Measurements from ENCODE around the gene SLC34A1.
A peak's percentile ranks its signal among the peaks of the same experiment; 100 is the strongest.

The SLC34A1 gene

DNA sequence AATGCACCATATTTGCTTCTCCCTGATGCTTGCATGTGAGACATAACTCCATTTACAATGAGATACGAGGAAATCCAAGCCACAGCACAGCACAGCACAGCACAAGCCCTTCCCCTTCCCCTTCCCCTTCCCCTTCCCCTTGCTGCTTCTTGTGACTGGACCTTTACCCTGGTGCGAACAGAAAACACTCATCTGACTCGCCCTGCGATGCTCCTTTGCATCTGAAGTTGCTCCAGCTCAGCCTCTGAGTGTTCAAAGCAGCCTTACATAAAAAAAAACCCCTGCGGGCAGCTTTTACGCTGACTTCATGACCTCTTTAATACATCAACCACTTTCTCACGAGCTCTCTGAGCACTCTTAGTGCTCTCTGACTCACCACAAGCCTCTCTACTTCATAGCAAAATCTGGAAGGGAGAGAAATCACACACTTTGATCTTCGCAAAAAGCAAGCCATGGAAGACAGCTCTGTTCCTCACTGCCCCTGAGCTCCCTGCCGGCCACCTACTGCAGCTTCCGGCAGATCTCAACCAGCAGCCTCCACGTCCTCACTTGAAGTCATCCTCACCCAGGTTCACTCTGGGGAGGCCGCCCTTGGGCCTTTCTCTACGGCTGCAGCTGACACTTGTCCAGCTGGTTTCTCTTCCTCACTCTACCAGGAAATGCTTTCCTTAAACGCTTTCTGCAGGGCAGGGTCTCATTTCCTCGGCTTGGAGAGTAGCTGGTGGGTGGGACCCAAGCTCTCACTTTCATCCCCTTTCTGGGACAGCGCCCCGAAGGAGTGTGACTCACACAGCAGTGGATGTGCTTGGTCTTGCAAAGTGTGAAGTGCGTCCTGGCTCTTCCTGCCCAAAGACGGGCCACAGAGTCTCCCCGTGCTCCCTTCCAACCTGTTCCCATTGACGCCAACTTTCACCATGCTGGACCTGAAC, 5.3 kb downstream of the SLC34A1 start:
- DNase-seq = no peak

DNA sequence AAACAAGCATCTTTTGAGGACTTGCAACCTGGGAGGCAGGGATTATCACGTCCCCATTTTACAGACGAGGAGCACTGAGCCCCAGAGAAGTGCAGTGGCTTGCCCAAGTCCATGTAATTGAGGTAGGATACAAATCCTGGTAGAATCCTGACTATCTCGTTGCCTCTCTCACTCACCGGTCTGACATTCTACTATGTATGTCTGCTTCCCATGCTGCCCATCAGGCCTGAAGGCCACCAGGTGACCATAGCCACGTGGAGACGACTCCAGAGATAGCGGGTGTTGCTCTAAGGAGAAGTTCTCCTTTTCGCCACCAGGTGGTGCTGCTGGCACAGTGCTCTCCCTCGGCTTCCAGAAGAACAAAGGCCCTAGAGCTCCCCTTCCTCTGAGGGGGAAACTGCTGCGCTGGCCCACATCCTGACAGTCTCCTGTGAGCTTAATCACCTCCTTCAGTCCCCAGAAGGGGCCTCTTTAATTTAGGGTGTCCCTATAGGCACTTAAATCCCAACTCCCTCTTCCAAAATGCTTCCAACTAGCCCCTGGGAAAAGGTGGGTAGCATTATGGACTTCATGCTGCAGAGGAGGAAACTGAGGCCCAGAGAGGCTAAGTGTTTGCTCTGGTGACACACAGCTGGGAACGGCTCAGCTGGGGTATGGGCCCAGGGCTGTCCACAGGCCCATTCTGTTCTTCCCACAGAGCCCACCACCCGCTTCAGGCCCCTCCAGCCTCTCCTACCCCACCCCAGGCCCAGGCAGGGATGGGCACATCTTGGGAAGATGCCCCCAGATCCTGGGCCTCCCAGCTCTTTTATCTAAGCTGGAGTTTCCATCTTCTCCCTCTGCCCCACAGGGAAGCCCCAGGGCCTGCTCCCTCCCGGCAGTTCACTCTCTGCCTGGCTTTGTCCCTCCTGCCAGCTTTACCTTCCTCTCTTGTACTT, 6.4 kb downstream of the SLC34A1 start:
- DNase-seq = peak; percentile 70

DNA sequence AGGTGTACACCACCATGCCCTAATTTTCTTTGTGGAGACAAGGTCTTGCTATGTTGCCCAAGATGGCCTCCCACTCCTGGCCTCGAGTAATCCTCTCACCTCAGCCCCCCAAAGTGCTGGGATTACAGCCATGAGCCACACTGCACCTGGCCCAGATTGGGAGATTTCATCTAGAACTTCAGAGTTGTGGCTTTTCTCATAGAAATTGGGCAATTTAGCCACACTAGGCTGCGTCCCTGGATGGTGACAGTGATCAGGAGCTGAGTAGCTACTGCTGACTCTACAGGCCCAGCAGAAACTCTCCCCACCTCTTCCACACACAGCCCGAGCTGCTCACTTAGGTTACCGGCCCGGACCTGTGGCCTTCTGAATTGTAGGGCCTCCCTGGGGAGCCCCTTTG, 8.5 kb downstream of the SLC34A1 start:
- DNase-seq = no peak

DNA sequence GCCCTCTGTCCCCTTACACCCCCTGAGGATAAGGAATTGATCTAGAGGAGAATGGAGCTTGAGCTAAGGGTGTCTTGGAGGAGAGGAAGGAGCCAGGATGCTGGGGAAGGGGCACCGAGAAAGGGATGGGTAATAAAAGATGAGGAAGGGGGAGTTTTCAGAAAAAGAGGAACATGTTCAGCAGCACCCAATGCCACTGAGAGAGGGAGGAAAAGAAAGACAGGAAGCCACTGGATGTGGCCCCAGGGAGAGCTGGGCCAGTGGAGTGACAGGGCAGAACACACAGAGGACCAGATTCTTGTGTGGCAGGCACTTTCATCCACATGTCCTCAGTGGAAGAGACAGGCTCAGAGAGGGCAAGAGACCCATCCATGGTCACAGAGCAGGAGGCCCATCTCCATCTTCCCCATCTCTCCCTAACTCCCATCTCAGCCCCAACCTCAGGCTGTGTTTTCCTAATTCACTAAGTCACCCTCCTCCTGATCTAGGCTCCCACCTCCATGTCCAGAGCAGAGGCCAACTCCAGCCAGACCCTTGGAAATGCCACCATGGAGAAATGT, 9.1 kb downstream of the SLC34A1 start:
- DNase-seq = no peak

DNA sequence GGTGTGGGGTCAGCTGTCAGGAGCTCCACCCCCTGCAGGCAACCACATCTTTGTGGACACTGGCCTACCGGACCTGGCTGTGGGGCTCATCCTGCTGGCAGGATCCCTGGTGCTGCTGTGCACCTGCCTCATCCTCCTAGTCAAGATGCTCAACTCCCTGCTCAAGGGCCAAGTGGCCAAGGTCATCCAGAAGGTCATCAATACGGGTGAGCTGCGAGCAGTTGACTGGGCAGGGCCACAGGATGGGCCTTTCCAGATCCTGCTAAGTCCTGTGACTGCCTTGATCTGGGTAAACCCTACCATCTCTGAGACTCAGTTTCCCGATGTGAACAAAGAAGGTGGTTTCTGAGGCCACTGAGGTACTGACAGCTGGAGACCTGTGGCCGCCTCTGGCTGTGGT, 9.8 kb downstream of the SLC34A1 start:
- no peak for DNase-seq

DNA sequence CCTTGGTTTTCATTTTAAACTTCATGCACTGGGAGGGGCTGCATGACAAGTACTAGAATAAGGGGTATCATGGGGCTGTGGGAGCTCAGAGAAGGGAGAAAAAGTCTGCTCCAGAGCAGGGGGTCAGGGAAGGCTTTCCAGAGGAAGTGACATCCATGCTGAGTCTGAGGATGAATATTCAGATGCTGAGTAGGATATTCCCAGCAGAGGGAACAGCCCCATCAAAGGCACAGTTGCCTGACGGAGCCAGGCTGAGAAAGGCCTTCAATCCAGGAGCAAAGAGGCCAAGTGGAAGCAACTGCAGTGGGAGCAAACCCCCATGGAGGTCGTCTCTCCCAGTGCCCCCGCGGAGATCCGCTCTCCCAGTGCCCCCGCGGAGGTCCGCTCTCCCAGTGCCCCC, 11.8 kb downstream of the SLC34A1 start:
- DNase-seq = no peak

- no peak for DNase-seq
Measured at GRCh38 chr5:177396807-177397206, 12.6 kb downstream of the SLC34A1 start.

- no peak for DNase-seq
Measured at GRCh38 chr5:177397875-177398390, 13.7 kb downstream of the SLC34A1 start.

DNA sequence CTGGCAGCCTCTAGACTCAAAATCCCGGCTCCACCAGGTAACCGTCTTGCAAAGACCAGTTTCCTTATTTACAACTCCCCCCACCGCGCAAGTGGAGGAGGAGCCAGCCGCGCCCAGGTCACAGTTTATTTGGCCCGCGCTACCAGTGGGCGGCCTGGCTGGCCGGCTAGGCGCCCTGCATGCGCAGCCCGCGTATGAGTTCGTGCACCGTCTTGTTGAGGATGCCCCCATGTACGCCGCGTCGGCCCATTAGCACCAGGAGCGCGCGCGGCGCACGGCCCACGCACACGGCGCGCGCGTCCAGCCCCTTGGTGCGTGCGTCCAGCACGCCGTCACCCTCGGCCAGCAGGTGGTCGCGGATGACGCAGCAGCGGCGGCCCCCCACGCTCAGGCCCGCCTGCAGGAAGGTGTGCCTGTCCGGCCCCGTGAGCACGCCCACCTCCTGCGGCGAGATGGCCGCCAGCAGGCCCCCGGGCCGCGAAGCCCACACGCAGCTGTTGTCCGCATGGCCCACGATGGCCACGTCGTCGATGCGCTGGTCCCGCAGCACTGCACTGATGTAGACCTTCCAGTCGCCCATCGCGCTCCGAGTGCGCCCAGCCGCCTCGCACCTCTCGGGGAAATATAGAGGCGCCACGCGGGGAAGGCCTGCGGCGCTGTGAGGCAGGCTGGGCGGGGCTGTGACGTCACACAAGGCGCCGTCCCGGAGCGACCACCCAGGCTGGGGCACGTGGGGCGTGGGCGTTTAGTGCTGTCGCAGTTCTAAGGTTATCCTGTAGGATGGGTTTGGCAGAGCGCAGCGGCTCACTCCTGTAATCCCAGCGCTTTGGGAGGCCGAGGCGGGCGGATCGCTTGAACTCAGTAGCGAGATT, 16.0 kb downstream of the SLC34A1 start, which contains the start of gene PFN3:
Gene PFN3 (minus strand): TSS at position 665 of the 872 bp plus-strand sequence. CDS start 85 bp downstream, at position 580.
- DNase-seq = no peak

DNA sequence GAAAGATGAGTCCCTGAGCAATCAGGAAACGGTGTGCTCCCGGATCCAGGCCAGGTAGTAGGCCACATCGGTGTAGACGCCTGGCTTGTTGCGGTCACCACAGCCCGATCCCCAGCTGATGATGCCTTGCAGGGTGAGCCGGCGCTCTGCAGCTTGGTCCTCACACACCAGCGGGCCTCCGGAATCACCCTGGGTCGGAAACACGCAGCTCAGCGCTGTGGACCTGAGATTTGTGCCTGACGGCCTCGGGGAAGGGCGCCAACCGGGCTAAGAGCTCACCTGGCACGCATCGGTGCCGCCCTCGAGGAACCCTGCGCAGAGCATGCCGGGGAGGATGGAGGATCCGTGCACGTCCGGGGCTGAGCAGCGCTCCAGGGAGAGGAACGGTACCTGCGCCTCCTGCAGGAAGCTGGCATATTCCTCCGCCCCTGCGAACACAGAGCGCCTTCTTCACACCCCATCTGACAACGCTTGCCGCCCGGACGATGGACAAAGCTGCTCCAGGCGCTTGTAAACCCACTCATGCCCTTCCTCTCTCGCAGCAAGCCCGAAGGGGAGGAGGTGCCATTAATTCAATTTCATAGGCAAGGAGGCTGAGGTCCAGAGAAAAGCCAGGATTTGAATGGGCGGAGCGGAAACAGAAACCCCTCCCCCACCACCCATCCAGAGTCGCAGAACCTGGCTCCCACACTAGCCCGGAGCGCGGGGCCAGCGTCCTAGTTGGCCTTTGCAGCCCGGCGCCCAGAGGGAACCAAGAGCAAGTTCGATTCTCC, 18.2 kb downstream of the SLC34A1 start:
- peak; percentile 84 for DNase-seq

- DNase-seq = no peak
Measured at GRCh38 chr5:177403102-177403791, 19.0 kb downstream of the SLC34A1 start.

- DNase-seq = peak; percentile 68
Measured at GRCh38 chr5:177403792-177404640, 19.8 kb downstream of the SLC34A1 start.

DNA sequence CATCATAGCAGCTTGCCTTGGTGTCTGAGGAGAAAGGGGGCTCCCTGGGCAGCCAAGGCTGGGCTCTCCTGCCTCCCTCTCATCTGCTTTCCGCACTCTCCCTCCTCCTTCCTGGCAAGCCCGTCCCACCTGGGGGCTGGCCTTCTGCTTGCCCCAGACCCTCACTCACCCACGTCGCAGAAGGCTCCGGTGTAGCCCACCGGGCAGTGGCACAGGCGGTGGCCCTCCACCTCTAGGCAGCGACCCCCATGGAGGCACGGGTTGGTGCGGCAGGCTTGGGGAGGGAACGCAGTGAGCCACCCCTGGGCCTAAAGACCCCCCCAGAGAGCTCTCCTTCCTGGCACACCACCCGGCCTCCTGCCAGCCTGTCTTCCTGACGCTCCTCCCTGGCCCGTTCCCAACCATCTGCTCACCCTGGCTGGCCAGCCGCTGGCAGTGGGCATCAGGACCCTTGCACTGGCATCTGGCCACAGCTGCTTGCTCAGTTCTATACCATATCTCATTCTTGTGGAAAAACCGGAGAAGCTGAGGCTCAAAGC, 20.5 kb downstream of the SLC34A1 start:
- no peak for DNase-seq

DNA sequence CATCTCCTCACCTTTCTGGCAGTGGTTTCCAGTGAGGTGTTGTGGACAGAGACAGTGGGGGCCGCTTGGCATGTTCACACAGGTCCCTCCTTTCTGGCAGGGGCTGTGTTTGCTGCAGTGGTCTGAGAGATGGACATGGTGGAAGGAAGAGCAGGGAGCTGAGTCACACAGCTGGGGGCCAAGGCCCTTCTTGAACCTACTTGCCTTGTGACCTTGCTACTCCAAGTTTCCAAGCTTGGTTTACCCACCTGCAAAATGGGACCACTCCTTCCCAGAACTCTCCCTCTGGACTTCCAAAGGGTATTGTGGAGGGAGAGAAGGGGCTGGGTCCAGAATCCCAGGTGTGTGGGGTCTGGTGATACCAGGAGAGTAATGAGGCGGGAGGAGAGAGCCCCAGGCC, 21.1 kb downstream of the SLC34A1 start:
- no peak for DNase-seq

DNA sequence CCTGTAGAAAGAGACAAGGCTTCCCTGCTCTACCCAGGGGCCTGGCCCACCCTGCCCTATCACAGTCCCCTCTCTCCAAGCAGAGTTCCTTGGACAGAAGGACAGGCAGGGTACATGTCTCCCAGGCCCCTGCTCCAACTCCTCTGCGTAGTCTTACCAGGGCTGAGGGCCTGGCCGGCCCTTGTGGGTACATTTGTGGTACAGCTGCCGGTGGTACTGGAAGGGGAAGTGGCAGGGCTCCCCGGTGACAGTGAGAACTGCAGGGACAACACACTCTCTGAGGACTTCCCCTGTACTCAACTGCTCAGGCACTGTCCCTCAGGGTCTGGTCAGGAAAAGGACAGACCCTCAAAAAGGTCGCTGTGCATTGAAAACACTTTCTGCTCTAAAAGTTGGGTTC, 21.6 kb downstream of the SLC34A1 start:
- no peak for DNase-seq

- no peak for DNase-seq
Measured at GRCh38 chr5:177409043-177409801, 25.0 kb downstream of the SLC34A1 start, which contains the start of gene F12. F12 (minus strand) TSS chr5:177409564; CDS start chr5:177409527, 37 bp downstream.

GRCh38 chr5:177410575-177410974, 26.3 kb downstream of the SLC34A1 start:
- DNase-seq = no peak

GRCh38 chr5:177412603-177413233, 28.5 kb downstream of the SLC34A1 start:
- no peak for DNase-seq
